H4 (cell line): ENCODE results near the gene KIF3B. TPM values are rescaled to one million over a fixed set of nuclear protein-coding genes. Genes with fewer than 3 reads are reported as not detected.

Experiments
- total RNA-seq: library from RNA; depleted of rRNA; stranded (reverse); fragments of >200 nt; shearing (Covaris generic); gene quantifications from 2 replicates; pipeline ENCODE4 v1.2.3, GENCODE V29; 2014; rRNA removed

Gene KIF3B
- total RNA-seq, 1 experiment from 2014 or later = 15.0 TPM

Other genes starting within 250 kb of the KIF3B start
- gene HCK, start 225.4 kb upstream of the KIF3B start, total RNA-seq = not detected in 2 replicates
- 30.5 and 39.7 TPM in 2 replicates for gene TM9SF4, start 167.9 kb upstream of the KIF3B start, total RNA-seq
- 2.9 and 3.7 TPM in 2 replicates for gene PLAGL2, start 69.9 kb upstream of the KIF3B start, total RNA-seq
- 51.5 and 51.6 TPM in 2 replicates for gene POFUT1, start 69.8 kb upstream of the KIF3B start, total RNA-seq
- gene ASXL1, start 80.7 kb downstream of the KIF3B start, total RNA-seq = 13.7 and 17.6 TPM in 2 replicates